HCT116 (cell line): ENCODE measurements around the gene SLC25A30. TPM values are rescaled to one million over a fixed set of nuclear protein-coding genes. Genes with fewer than 3 reads are reported as not detected.

ENCODE experiments used
- ATAC-seq: fragments of 200-7000 bp; cut with Tn5 transposase; 2 replicates; pipeline ENCODE4 v1.9.1; 2020; ENCODE audit warnings: mild to moderate bottlenecking, moderate library complexity
- BruUV-seq: library from RNA; stranded (reverse); fragments of 400-500 nt; replicated peaks from 2 replicates; lab custom pipeline; 2021; lab: Mats Ljungman, UMichigan
- CTCF ChIA-PET: fragments of 300-600 bp; sonication (Branson Sonifier 250); formaldehyde crosslinking; loops from one replicate; lab custom pipeline; 2021; ENCODE audit warnings: antibody characterized with exemption; lab: Charles Lee
- POLR2A ChIA-PET: fragments of 300-600, 350-600 bp; sonication (Branson Sonifier 250); formaldehyde crosslinking; loops from one replicate; lab custom pipeline; 2021; ENCODE audit warnings: antibody characterized with exemption; lab: Charles Lee
- RAD21 ChIA-PET, 2 experiments: fragments of 300-600 bp; sonication (Branson Sonifier 250); formaldehyde crosslinking; loops; one replicate each; lab custom pipeline; 2023; ENCODE audit warnings: low total read pairs in 2 of 2; ENCODE audit not compliant: uncharacterized antibody in 2 of 2, unreplicated experiment in 2 of 2, low non-redundant PET in 1 of 2; lab: Charles Lee
- DNase-seq: peaks from one replicate; pipeline ENCODE4 v3.0.0-alpha.2; 2010; ENCODE audit warnings: low read depth, low spot score
- H2AFZ ChIP-seq: fragments of 200-600 bp; shearing (Covaris generic), sonication (generic); 2 replicates; pipeline ENCODE4 v1.6.1; 2017; ENCODE audit warnings: low read depth, mixed run types, mixed read lengths, antibody characterized with exemption, low read length; ENCODE audit not compliant: poor library complexity, severe bottlenecking
- H3K27ac ChIP-seq: 2 replicates; pipeline ENCODE4 v1.5.1; 2012; ENCODE audit warnings: low read depth, low read length
- H3K27me3 ChIP-seq: fragments of 200-600 bp; sonication (generic); 2 replicates; pipeline ENCODE4 v1.6.1; 2016; ENCODE audit warnings: mixed run types, low read length, mixed read lengths; ENCODE audit not compliant: insufficient read depth
- H3K36me3 ChIP-seq, 2 experiments: fragments of 200-500 bp in 1 of 2; fragments of 200-600 bp in 1 of 2; sonication (Bioruptor generic) in 1 of 2; sonication (generic) in 1 of 2; 2 replicates each; pipeline versions ENCODE4 v1.5.1 to v1.6.1; 2014 to 2016; ENCODE audit warnings: low read length in 2 of 2, inconsistent platforms in 1 of 2, mixed read lengths in 1 of 2, mixed run types in 1 of 2; ENCODE audit not compliant: insufficient read depth in 2 of 2, control insufficient read depth in 1 of 2
- H3K4me1 ChIP-seq, 2 experiments: fragments of 200-600 bp in 1 of 2; sonication (generic) in 1 of 2; 2 replicates each; pipeline versions ENCODE4 v1.5.1 to v1.6.1; 2012 to 2017; ENCODE audit warnings: low read length in 2 of 2, inconsistent platforms in 1 of 2, mild to moderate bottlenecking in 1 of 2, mixed read lengths in 1 of 2, mixed run types in 1 of 2, moderate library complexity in 1 of 2; ENCODE audit not compliant: insufficient read depth in 2 of 2, control insufficient read depth in 1 of 2
- H3K4me2 ChIP-seq: fragments of 200-600 bp; sonication (generic); 2 replicates; pipeline ENCODE4 v1.6.1; 2017; ENCODE audit warnings: mixed run types, low read length, mixed read lengths
- H3K4me3 ChIP-seq, 2 experiments: fragments of 200-600 bp in 1 of 2; sonication (generic) in 1 of 2; replicated peaks in 1 of 2; 2 replicates each; pipeline ENCODE4 v1.5.1; 2011 to 2016; ENCODE audit warnings: low read length in 2 of 2, control low read depth in 1 of 2, low read depth in 1 of 2, mild to moderate bottlenecking in 1 of 2, mixed read lengths in 1 of 2, mixed run types in 1 of 2
- H3K79me2 ChIP-seq: fragments of 200-600 bp; sonication (generic); 2 replicates; pipeline ENCODE4 v1.6.1; 2017; ENCODE audit warnings: mild to moderate bottlenecking, mixed run types, low read length, moderate library complexity, mixed read lengths; ENCODE audit not compliant: insufficient read depth
- H3K9ac ChIP-seq: fragments of 200-600 bp; sonication (generic); 2 replicates; pipeline ENCODE4 v1.6.1; 2016; ENCODE audit warnings: low read length, mixed read lengths
- H3K9me2 ChIP-seq: fragments of 200-600 bp; sonication (generic), shearing (Covaris generic); 2 replicates; pipeline ENCODE4 v1.6.1; 2017; ENCODE audit warnings: mixed run types, mild to moderate bottlenecking, moderate library complexity; ENCODE audit not compliant: insufficient read depth
- H3K9me3 ChIP-seq, 2 experiments: fragments of 200-500 bp in 1 of 2; fragments of 200-600 bp in 1 of 2; sonication (Bioruptor generic) in 1 of 2; sonication (generic) in 1 of 2; 2 replicates each; pipeline ENCODE4 v1.6.1; 2014 to 2017; ENCODE audit warnings: low read length in 2 of 2, mixed read lengths in 2 of 2, inconsistent platforms in 1 of 2, low read depth in 1 of 2, mild to moderate bottlenecking in 1 of 2, mixed run types in 1 of 2, moderate library complexity in 1 of 2; ENCODE audit not compliant: control insufficient read depth in 1 of 2, insufficient read depth in 1 of 2
- H4K20me1 ChIP-seq: fragments of 200-600 bp; sonication (generic), shearing (Covaris generic); 2 replicates; pipeline ENCODE4 v1.6.1; 2017; ENCODE audit warnings: mixed run types, mild to moderate bottlenecking, moderate library complexity; ENCODE audit not compliant: insufficient read depth
- CBX3 ChIP-seq: IDR thresholded peaks from 2 replicates; pipeline ENCODE4 v1.6.1; 2012; ENCODE audit warnings: low read depth
- CEBPB ChIP-seq: IDR thresholded peaks from 2 replicates; pipeline ENCODE4 v1.6.1; 2012; ENCODE audit warnings: low read depth
- ELF1 ChIP-seq: IDR thresholded peaks from 2 replicates; pipeline ENCODE4 v1.6.1; 2012; ENCODE audit warnings: low read depth, borderline replicate concordance
- EZH2 ChIP-seq: fragments of 200-600 bp; sonication (generic); IDR thresholded peaks from 2 replicates; pipeline ENCODE4 v1.6.1; 2017; ENCODE audit warnings: antibody characterized with exemption, mixed run types
- EZH2phosphoT487 ChIP-seq: fragments of 200-600 bp; IDR thresholded peaks from 2 replicates; pipeline ENCODE4 v1.6.1; 2018; ENCODE audit warnings: antibody characterized with exemption, borderline replicate concordance
- JUND ChIP-seq: IDR thresholded peaks from 2 replicates; pipeline ENCODE4 v1.6.1; 2012
- POLR2A ChIP-seq: IDR thresholded peaks from 2 replicates; pipeline ENCODE4 v1.7.0; 2011; ENCODE audit warnings: borderline replicate concordance; ENCODE audit not compliant: insufficient read depth, insufficient read length; ENCODE audit errors: extremely low read depth
- SIN3A ChIP-seq: IDR thresholded peaks from 2 replicates; pipeline ENCODE4 v1.6.1; 2012; ENCODE audit warnings: low read depth
- SRF ChIP-seq: IDR thresholded peaks from 2 replicates; pipeline ENCODE4 v1.6.1; 2012; ENCODE audit warnings: low read depth
- YY1 ChIP-seq: IDR thresholded peaks from 2 replicates; pipeline ENCODE4 v1.6.1; 2011; ENCODE audit warnings: low read length, low read depth, moderate library complexity, mild to moderate bottlenecking; ENCODE audit not compliant: insufficient replicate concordance; ENCODE audit errors: extremely low read depth
- ZBTB33 ChIP-seq: IDR thresholded peaks from 2 replicates; pipeline ENCODE4 v1.6.1; 2011; ENCODE audit warnings: mild to moderate bottlenecking, low read length, moderate library complexity; ENCODE audit not compliant: insufficient replicate concordance; ENCODE audit errors: extremely low read depth
- ZFX ChIP-seq: fragments of 450-650 bp; IDR thresholded peaks from 2 replicates; pipeline ENCODE4 v1.6.1; 2017
- intact Hi-C: fragments of 100-400 bp; cut with micrococcal nuclease; formaldehyde crosslinking; loops from 2 replicates; pipeline ENCODE4 v1.10.0; 2022
- total RNA-seq: library from RNA; stranded (reverse); gene quantifications from one replicate; pipeline ENCODE4 v1.2.1, GENCODE V29; 2021; ENCODE audit not compliant: unreplicated experiment
- TF ChIP-seq, protein P1 (sequence below), 3 experiments: fragments of 200-600 bp in 1 of 3; sonication (generic) in 1 of 3; IDR thresholded peaks in 2 of 3; conservative IDR thresholded peaks in 1 of 3; 2 replicates each; pipeline ENCODE4 v1.5.1; 2012 to 2017; ENCODE audit warnings: low read depth in 2 of 3, low read length in 2 of 3, antibody characterized with exemption in 1 of 3, borderline replicate concordance in 1 of 3, control low read depth in 1 of 3, mild to moderate bottlenecking in 1 of 3, mixed read lengths in 1 of 3, mixed run types in 1 of 3, moderate library complexity in 1 of 3; ENCODE audit not compliant: insufficient read depth in 1 of 3
- TF ChIP-seq, protein P2 (sequence below): IDR thresholded peaks from 2 replicates; pipeline ENCODE4 v1.6.1; 2012

SLC25A30 gene
- total RNA-seq, 1 experiment from 2014 or later: 29.2 TPM

DNA sequence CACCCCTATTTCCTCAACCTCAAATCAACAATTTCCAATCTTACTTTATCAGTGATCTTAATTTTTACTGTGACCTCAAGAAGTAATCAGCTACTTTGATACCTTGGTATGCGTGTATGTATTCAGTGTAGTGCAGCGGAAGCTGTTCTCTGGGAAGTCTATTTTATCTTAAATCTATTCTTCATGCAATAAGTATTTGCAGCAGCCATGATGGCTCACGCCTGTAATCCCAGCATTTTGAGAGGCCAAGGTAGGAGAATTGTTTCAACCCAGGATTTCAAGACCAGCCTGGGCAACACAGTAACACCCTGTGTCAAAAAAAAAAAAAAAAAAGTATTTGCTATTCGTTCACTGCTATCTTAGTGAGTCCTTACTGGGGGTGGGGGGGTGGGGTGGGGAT is 6.5 kb downstream of the SLC25A30 start:
- POLR2A ChIA-PET: no interaction called here
- H3K36me3 ChIP-seq: peaks cover 14 to 23% of the 10 kb centered on the region in 2 experiments; a peak in 3 of 4 replicates
- no peak for TF ChIP-seq ZFX
- TF ChIP-seq CEBPB: no peak
- TF ChIP-seq EZH2phosphoT487: no peak
- TF ChIP-seq SRF: no peak
- TF ChIP-seq EZH2: no peak
- no peak for TF ChIP-seq SIN3A
- TF ChIP-seq ZBTB33: no peak
- no peak overlapping the region for H3K4me3 ChIP-seq
- ATAC-seq (no peak), DNase-seq (no peak)
- no peaks in the 10 kb centered on the region for H3K27me3 ChIP-seq
- RAD21 ChIA-PET: no interaction called here
- CTCF ChIA-PET: no interaction called here
- no peak overlapping the region for H3K9ac ChIP-seq
- H3K79me2 ChIP-seq: peaks cover 16% of the 10 kb centered on the region
- no peaks in the 10 kb centered on the region for H4K20me1 ChIP-seq
- intact Hi-C loops: no loop called here
- no peak overlapping the region for H3K27ac ChIP-seq
- H3K4me1 ChIP-seq: peaks cover 2 to 3% of the 10 kb centered on the region in 2 experiments; a peak in 3 of 4 replicates
- no TSS peak for BruUV-seq
- no peaks in the 10 kb centered on the region for H3K9me2 ChIP-seq
- no peak overlapping the region for H2AFZ ChIP-seq
- H3K4me2 ChIP-seq: no peak overlapping the region
- no peaks in the 10 kb centered on the region for H3K9me3 ChIP-seq

DNA sequence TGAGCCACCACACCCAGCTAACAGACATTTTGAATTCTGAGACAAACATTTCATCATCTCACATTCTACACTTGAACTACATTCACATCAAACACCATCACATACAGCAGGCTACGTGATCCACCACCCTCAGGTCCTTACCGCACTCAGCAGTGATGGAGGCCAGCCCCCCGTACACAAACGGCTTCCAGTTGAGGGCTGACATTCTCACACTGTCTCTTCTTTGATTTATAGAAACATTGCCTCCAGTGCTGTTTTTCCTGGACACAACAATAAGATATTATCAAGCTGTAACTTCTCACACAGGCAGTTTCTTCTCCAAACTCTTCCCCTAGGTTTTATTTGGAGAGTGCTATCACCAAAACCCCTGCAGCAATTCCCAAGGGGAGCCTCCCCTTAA is 7.0 kb downstream of the SLC25A30 start:
- no peak for ATAC-seq
- no peaks in the 10 kb centered on the region for H3K9me3 ChIP-seq
- no peak overlapping the region for H3K4me2 ChIP-seq
- POLR2A ChIA-PET: no interaction called here
- BruUV-seq: no TSS peak
- intact Hi-C loops: no loop called here
- peaks cover 12% of the 10 kb centered on the region; the same call in 1 of the 2 replicates for H3K79me2 ChIP-seq
- no peak for DNase-seq
- H3K36me3 ChIP-seq: peaks cover 14 to 26% of the 10 kb centered on the region in 2 experiments; a peak in 3 of 4 replicates
- no peaks in the 10 kb centered on the region for H4K20me1 ChIP-seq
- H3K4me3 ChIP-seq: no peak overlapping the region
- H3K9ac ChIP-seq: no peak overlapping the region
- no peaks in the 10 kb centered on the region for H3K4me1 ChIP-seq
- RAD21 ChIA-PET: no interaction called here
- no peak overlapping the region for H3K27ac ChIP-seq
- H3K27me3 ChIP-seq: no peaks in the 10 kb centered on the region
- TF ChIP-seq CBX3: no peak
- no peak for TF ChIP-seq POLR2A
- no peak for TF ChIP-seq ZFX
- TF ChIP-seq YY1: no peak
- no peak for TF ChIP-seq JUND
- no peak for TF ChIP-seq EZH2
- TF ChIP-seq, protein P1, sequence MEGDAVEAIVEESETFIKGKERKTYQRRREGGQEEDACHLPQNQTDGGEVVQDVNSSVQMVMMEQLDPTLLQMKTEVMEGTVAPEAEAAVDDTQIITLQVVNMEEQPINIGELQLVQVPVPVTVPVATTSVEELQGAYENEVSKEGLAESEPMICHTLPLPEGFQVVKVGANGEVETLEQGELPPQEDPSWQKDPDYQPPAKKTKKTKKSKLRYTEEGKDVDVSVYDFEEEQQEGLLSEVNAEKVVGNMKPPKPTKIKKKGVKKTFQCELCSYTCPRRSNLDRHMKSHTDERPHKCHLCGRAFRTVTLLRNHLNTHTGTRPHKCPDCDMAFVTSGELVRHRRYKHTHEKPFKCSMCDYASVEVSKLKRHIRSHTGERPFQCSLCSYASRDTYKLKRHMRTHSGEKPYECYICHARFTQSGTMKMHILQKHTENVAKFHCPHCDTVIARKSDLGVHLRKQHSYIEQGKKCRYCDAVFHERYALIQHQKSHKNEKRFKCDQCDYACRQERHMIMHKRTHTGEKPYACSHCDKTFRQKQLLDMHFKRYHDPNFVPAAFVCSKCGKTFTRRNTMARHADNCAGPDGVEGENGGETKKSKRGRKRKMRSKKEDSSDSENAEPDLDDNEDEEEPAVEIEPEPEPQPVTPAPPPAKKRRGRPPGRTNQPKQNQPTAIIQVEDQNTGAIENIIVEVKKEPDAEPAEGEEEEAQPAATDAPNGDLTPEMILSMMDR (IDR thresholded peaks at IDR 0.05 in 2 of 3, conservative IDR thresholded peaks at IDR 0.05 in 1 of 3; ENCODE audit: borderline replicate concordance in 1 of 3, insufficient read depth in 1 of 3, low read depth in 2 of 3, low read length in 2 of 3): no peak
- TF ChIP-seq, protein P2, sequence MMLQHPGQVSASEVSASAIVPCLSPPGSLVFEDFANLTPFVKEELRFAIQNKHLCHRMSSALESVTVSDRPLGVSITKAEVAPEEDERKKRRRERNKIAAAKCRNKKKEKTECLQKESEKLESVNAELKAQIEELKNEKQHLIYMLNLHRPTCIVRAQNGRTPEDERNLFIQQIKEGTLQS: no peak
- TF ChIP-seq ELF1: no peak
- TF ChIP-seq, all 23 proteins: peak for 0
- no peak overlapping the region for H2AFZ ChIP-seq
- no peaks in the 10 kb centered on the region for H3K9me2 ChIP-seq
- CTCF ChIA-PET: no interaction called here
